Measurements from ENCODE around the gene MDN1. TPM values are rescaled to one million over a fixed set of nuclear protein-coding genes. Genes with fewer than 3 reads are reported as not detected.
A peak's percentile ranks its signal among the peaks of the same experiment; 100 is the strongest.

MDN1 gene
- total and polyA plus RNA-seq, 2 of the 8 experiments (the other 6 are each of a cell fraction or from before 2014, with no cell fraction given): 53.5 to 179 TPM

DNA sequence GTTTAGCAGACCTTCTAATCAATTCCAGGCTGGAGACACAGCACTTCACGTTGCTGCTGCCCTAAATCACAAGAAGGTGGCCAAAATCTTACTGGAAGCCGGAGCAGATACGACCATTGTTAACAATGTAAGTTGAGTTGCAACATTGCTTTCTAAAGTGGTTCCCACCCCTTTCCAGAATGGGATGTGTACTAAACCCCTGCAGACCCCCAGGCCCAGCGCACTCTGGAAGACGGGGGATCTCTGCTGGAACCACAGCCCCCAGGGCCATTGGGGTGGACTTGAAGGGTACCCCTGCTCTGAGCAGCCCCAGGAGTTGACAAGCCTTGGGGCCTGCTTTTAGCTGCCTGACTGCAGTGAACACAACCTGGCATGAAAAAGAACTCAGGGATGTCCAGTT lies 203.1 kb downstream of the MDN1 start:
- Histone ChIP-seq H4K20me1 (replicated peaks in 1 of 2; ENCODE audit: control insufficient read depth in 1 of 2, insufficient read depth in 2 of 2, low read length in 2 of 2) (no peaks in the 10 kb centered on the region), H2BK120ac (replicated peaks; ENCODE audit: low read depth, low read length) (no peak overlapping the region), H3K4me1 (replicated peaks in 1 of 4; ENCODE audit: control insufficient read depth in 3 of 4, insufficient read depth in 4 of 4, low read length in 3 of 4) (no peaks in the 10 kb centered on the region), H3K27me3 (replicated peaks in 1 of 4; ENCODE audit: control insufficient read depth in 3 of 4, extremely low read depth in 1 of 4, insufficient read depth in 3 of 4, low read length in 3 of 4) (no peaks in the 10 kb centered on the region), H3K18ac (ENCODE audit: extremely low read depth, low read length) (no peak overlapping the region), H3K56ac (replicated peaks; ENCODE audit: insufficient read length, low read depth, low read length) (no peak overlapping the region), H2AK5ac (ENCODE audit: low read depth, low read length) (no peak overlapping the region), H4K5ac (ENCODE audit: insufficient read length, low read depth, low read length) (no peak overlapping the region), H3K23ac (ENCODE audit: insufficient read length) (no peak overlapping the region), H4K8ac (ENCODE audit: extremely low read depth, insufficient read depth, low read length) (no peak overlapping the region), H4K91ac (replicated peaks; ENCODE audit: insufficient read length, low read length) (no peak overlapping the region), H2BK15ac (ENCODE audit: low read length) (no peak overlapping the region), H3K4ac (replicated peaks; ENCODE audit: insufficient read length, low read depth, low read length) (no peak overlapping the region), H2BK5ac (ENCODE audit: low read depth, low read length) (no peak overlapping the region), H3K79me2 (ENCODE audit: control insufficient read depth in 1 of 2, insufficient read depth in 2 of 2, low read length in 2 of 2) (no peaks in the 10 kb centered on the region), H2AFZ (ENCODE audit: low read length) (no peak overlapping the region), H3K79me1 (ENCODE audit: low read depth, low read length) (no peaks in the 10 kb centered on the region), H3K9me3 (ENCODE audit: insufficient read depth in 2 of 2, low read depth in 1 of 2, low read length in 1 of 2) (no peaks in the 10 kb centered on the region), H3K14ac (ENCODE audit: insufficient read length) (no peak overlapping the region), H3K27ac (ENCODE audit: low read depth, low read length) (no peak overlapping the region), H2BK12ac (ENCODE audit: low read depth, low read length) (no peak overlapping the region), H3K9ac (replicated peaks in 1 of 4; ENCODE audit: extremely low read depth in 1 of 4, low read depth in 3 of 4, low read length in 3 of 4) (no peak overlapping the region), H3K23me2 (ENCODE audit: low read depth, low read length) (no peaks in the 10 kb centered on the region), H3K36me3 (ENCODE audit: control insufficient read depth in 2 of 4, insufficient read depth in 4 of 4, low read length in 3 of 4) (no peaks in the 10 kb centered on the region), H2BK20ac (ENCODE audit: low read length) (no peak overlapping the region), H3K4me2 (ENCODE audit: insufficient read depth in 1 of 2, low read depth in 2 of 2, low read length in 2 of 2) (no peak overlapping the region), H3K4me3 (ENCODE audit: extremely low read depth in 1 of 4, insufficient read depth in 2 of 4, low read depth in 3 of 4, low read length in 4 of 4) (no peak overlapping the region)
- ChIA-PET CTCF (ENCODE audit: partially characterized antibody) (interaction anchor here (0.6 to 11.0 kb wide), 6 partner anchors 12 to 634 kb away, joined by 3 to 183 read pairs (median 4); partner anchors contain the start of gene ANKRD6), POLR2A (ENCODE audit: partially characterized antibody) (interaction anchor here (0.9 kb wide), 1 partner anchor 194 kb away, joined by 3 read pairs; no protein-coding TSS in a partner anchor)
- DNase-seq (ENCODE audit: low read depth in 1 of 2, low spot score in 2 of 2) (peak in 1 of 2 experiments; percentile 24), FAIRE-seq (no peak)
- 93% methylated on average over 5 of the region's 5 CpGs; no CpG with 5 or more reads in 1 of the 2 experiments for WGBS, 2 experiments (ENCODE audit: extremely low coverage in 1 of 2, insufficient coverage in 1 of 2, insufficient read length in 1 of 2, insufficient replicate concordance in 2 of 2, low coverage in 1 of 2, low lambda C conversion rate in 2 of 2, missing lambda C conversion rate in 1 of 2)
- TF ChIP-seq, protein P1, sequence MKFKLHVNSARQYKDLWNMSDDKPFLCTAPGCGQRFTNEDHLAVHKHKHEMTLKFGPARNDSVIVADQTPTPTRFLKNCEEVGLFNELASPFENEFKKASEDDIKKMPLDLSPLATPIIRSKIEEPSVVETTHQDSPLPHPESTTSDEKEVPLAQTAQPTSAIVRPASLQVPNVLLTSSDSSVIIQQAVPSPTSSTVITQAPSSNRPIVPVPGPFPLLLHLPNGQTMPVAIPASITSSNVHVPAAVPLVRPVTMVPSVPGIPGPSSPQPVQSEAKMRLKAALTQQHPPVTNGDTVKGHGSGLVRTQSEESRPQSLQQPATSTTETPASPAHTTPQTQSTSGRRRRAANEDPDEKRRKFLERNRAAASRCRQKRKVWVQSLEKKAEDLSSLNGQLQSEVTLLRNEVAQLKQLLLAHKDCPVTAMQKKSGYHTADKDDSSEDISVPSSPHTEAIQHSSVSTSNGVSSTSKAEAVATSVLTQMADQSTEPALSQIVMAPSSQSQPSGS (IDR thresholded peaks at IDR 0.05; ENCODE audit: low read length): no peak
- TF ChIP-seq KDM5A (IDR thresholded peaks at IDR 0.05; ENCODE audit: low read length) (no peak), JUND (IDR thresholded peaks at IDR 0.05; ENCODE audit: low read length) (no peak)
